Testis (tissue), 3 donors: ENCODE data around the gene ALK. TPM values are rescaled to one million over a fixed set of nuclear protein-coding genes. Genes with fewer than 3 reads are reported as not detected.

Experiments
- DNase-seq: peaks from one replicate; pipeline ENCODE4 v3.0.0-alpha.2; 2019
- H3K27ac ChIP-seq, 2 donors: fragments of 200-600 bp; sonication (generic); one replicate each; pipeline ENCODE4 v1.5.1; 2019
- H3K27me3 ChIP-seq: fragments of 200-600 bp; sonication (generic); one replicate; pipeline ENCODE4 v1.5.1; 2019
- H3K36me3 ChIP-seq: fragments of 200-600 bp; sonication (generic); one replicate; pipeline ENCODE4 v1.5.1; 2017; ENCODE audit warnings: low read depth; ENCODE audit errors: missing control alignments
- H3K4me1 ChIP-seq: fragments of 200-600 bp; sonication (generic); one replicate; pipeline ENCODE4 v1.5.1; 2019
- H3K4me3 ChIP-seq, 2 donors: fragments of 200-600 bp; sonication (generic); one replicate each; pipeline ENCODE4 v1.5.1; 2017 to 2019
- H3K9me3 ChIP-seq: fragments of 200-600 bp; sonication (generic); one replicate; pipeline ENCODE4 v1.5.1; 2017
- CTCF ChIP-seq, 3 experiments: fragments of 450-650 bp in 2 of 3; fragments of 200-600 bp in 1 of 3; sonication (generic) in 1 of 3; IDR thresholded peaks; one replicate each; pipeline ENCODE4 v1.5.1; 2016 to 2019; ENCODE audit warnings: antibody characterized with exemption in 3 of 3, mild to moderate bottlenecking in 2 of 3, moderate library complexity in 1 of 3
- POLR2A ChIP-seq: fragments of 450-650 bp; IDR thresholded peaks from one replicate; pipeline ENCODE4 v1.6.1; 2017; ENCODE audit warnings: antibody characterized with exemption, mild to moderate bottlenecking, moderate library complexity
- WGBS, 2 donors: methylation state at CpG; one replicate each; pipeline ENCODE4 v1.1.5; 2018; 5-methylcytosine and 5-hydroxymethylcytosine counted together
- intact Hi-C: fragments of 100-400 bp; cut with DNase I; formaldehyde crosslinking; loops from one replicate; pipeline ENCODE4 v1.15.1; 2023; ENCODE audit warnings: low total_unique reads
- polyA plus RNA-seq: library from polyadenylated mRNA; stranded (reverse); fragments of 350-450 nt; fragmentation: Illumina TruSeq; extraction: RNeasy Lipid Tissue Mini Kit (QIAGEN cat#74804); gene quantifications from one replicate; pipeline ENCODE4 v1.2.3, GENCODE V29; 2014; ENCODE audit warnings: low read depth, low replicate concordance; ENCODE audit not compliant: insufficient read depth
- total RNA-seq, 2 donors: library from RNA; depleted of rRNA; stranded (reverse); fragments of >200 nt; gene quantifications; one replicate each; pipeline ENCODE4 v1.2.3, GENCODE V29; 2016

The ALK gene
- total and polyA plus RNA-seq, 3 donors from 2014 or later, result 2.1 to 3.8 (median 3.8) TPM

GRCh38 chr2:29239209-29239960, 682.0 kb downstream of the ALK start:
- no peak overlapping the region for H3K4me3 ChIP-seq
- no peaks in the 10 kb centered on the region for H3K4me1 ChIP-seq
- intact Hi-C loops, result no loop called here
- H3K27me3 ChIP-seq, result no peaks in the 10 kb centered on the region
- no peak overlapping the region for H3K27ac ChIP-seq
- no peak for DNase-seq
- H3K36me3 ChIP-seq, result no peaks in the 10 kb centered on the region
- TF ChIP-seq CTCF (IDR thresholded peaks at IDR 0.05), result no peak
- TF ChIP-seq POLR2A, result no peak
- H3K9me3 ChIP-seq, result no peaks in the 10 kb centered on the region
- WGBS, 2 donors, result 87 to 89% methylated on average over 14 to 15 of the region's 15 CpGs

GRCh38 chr2:29238497-29238896, 682.9 kb downstream of the ALK start:
- Histone ChIP-seq H3K27me3 (no peaks in the 10 kb centered on the region), H3K27ac (no peak overlapping the region), H3K9me3 (no peaks in the 10 kb centered on the region), H3K4me3 (no peak overlapping the region), H3K4me1 (no peaks in the 10 kb centered on the region), H3K36me3 (no peaks in the 10 kb centered on the region)
- WGBS, 2 donors, result 67 to 82% methylated on average over 7 of the region's 7 CpGs
- DNase-seq, result peak; percentile 25
- TF ChIP-seq CTCF (IDR thresholded peaks at IDR 0.05) (peak in 2 of 3 experiments; percentile 20 to 42), POLR2A (no peak)
- intact Hi-C loops, result no loop called here

- no peak overlapping the region for H3K27ac ChIP-seq
- TF ChIP-seq CTCF (IDR thresholded peaks at IDR 0.05) (no peak), POLR2A (no peak)
- intact Hi-C loops, result no loop called here
- no peaks in the 10 kb centered on the region for H3K36me3 ChIP-seq
- no peaks in the 10 kb centered on the region for H3K4me1 ChIP-seq
- H3K27me3 ChIP-seq, result no peaks in the 10 kb centered on the region
- no peak for DNase-seq
- H3K4me3 ChIP-seq, result no peak overlapping the region
- 86 to 92% methylated on average over 5 to 6 of the region's 6 CpGs for WGBS, 2 donors
- H3K9me3 ChIP-seq, result no peaks in the 10 kb centered on the region
Measured at GRCh38 chr2:29236074-29236473, 685.3 kb downstream of the ALK start.

GRCh38 chr2:29235411-29235810, 686.0 kb downstream of the ALK start:
- no peak overlapping the region for H3K27ac ChIP-seq
- H3K4me1 ChIP-seq, result no peaks in the 10 kb centered on the region
- no peaks in the 10 kb centered on the region for H3K36me3 ChIP-seq
- H3K27me3 ChIP-seq, result no peaks in the 10 kb centered on the region
- TF ChIP-seq POLR2A (no peak), CTCF (IDR thresholded peaks at IDR 0.05) (no peak)
- intact Hi-C loops, result no loop called here
- DNase-seq, result no peak
- no peaks in the 10 kb centered on the region for H3K9me3 ChIP-seq
- no peak overlapping the region for H3K4me3 ChIP-seq
- WGBS, 2 donors, result 63 to 86% methylated on average over 3 of the region's 3 CpGs

GRCh38 chr2:29233428-29233827, 688.0 kb downstream of the ALK start:
- no peak for DNase-seq
- H3K27me3 ChIP-seq, result no peaks in the 10 kb centered on the region
- WGBS, 2 donors, result 62 to 80% methylated on average over 6 of the region's 6 CpGs
- no peaks in the 10 kb centered on the region for H3K9me3 ChIP-seq
- H3K4me3 ChIP-seq, result no peak overlapping the region
- no peak overlapping the region for H3K27ac ChIP-seq
- intact Hi-C loops, result no loop called here
- H3K36me3 ChIP-seq, result no peaks in the 10 kb centered on the region
- H3K4me1 ChIP-seq, result no peaks in the 10 kb centered on the region
- TF ChIP-seq POLR2A (no peak), CTCF (IDR thresholded peaks at IDR 0.05) (no peak)
